GM12865 (cell line): ENCODE results near the gene PCDHGB1.

Experiments used
- DNase-seq: peaks from one replicate; pipeline ENCODE4 v3.0.0; 2010; ENCODE audit warnings: low read depth
- H3K4me3 ChIP-seq: 2 replicates; pipeline ENCODE4 v1.5.1; 2011; ENCODE audit warnings: mild to moderate bottlenecking, low read depth, low read length, control low read depth
- CTCF ChIP-seq: IDR thresholded peaks from 2 replicates; pipeline ENCODE4 v1.5.1; 2011; ENCODE audit warnings: low read length, control low read depth, low read depth, inconsistent platforms; ENCODE audit not compliant: insufficient read depth; ENCODE audit errors: missing control alignments

The PCDHGB1 gene

GRCh38 chr5:141362719-141363118 lies 12.8 kb downstream of the PCDHGB1 start:
- DNase-seq, result no peak
- no peak for TF ChIP-seq CTCF
- no peak overlapping the region for H3K4me3 ChIP-seq

DNA sequence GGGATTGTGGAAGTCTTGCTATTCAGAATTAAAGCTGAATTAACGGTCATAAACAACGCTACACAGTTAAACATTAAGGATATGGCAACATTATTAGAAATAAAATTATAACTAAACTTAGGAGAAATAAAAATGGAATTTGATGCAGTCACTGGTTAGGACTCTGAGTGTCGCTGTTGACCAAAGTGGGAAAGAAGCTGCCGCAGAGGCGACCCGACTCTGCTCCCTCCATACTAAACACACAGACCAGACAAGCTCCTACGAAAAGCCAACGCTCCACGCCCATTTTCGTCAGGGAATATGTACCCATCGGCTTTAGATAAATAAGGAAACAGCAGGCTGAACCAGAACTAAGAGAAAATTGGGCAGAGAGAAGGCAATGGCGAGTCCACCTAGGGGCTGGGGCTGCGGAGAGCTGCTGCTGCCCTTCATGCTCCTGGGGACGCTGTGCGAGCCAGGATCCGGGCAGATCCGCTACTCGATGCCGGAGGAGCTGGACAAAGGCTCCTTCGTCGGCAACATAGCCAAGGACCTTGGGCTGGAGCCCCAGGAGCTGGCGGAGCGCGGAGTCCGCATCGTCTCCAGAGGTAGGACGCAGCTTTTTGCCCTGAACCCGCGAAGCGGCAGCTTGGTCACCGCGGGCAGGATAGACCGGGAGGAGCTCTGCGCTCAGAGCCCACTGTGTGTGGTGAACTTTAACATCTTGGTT lies 14.2 kb downstream of the PCDHGB1 start, which contains the start of gene PCDHGA5:
Gene PCDHGA5 (plus strand): TSS at position 211 of the 709 bp plus-strand sequence. CDS start 169 bp downstream, at position 380.
- no peak within 1 kb of the TSS for H3K4me3 ChIP-seq
- no peak for TF ChIP-seq CTCF
- DNase-seq, result no peak

- no peak for TF ChIP-seq CTCF
- no peak overlapping the region for H3K4me3 ChIP-seq
- no peak for DNase-seq
Observed at GRCh38 chr5:141366016-141366896, 16.4 kb downstream of the PCDHGB1 start.

- H3K4me3 ChIP-seq, result peak within 1 kb of the TSS; percentile 59
- DNase-seq, result peak; percentile 83
- peak; percentile 51 for TF ChIP-seq CTCF
Observed at GRCh38 chr5:141369994-141370848, 20.3 kb downstream of the PCDHGB1 start, which contains the start of gene PCDHGB3. TSS of gene PCDHGB3 (plus strand) at chr5:141370242. CDS start at chr5:141370395, 153 bp downstream.

- no peak for TF ChIP-seq CTCF
- H3K4me3 ChIP-seq, result no peak overlapping the region
- DNase-seq, result no peak
Observed at GRCh38 chr5:141371572-141372475, 21.9 kb downstream of the PCDHGB1 start.
